IMR-90 (cell line): Measurements from ENCODE around the gene PPP1R3E. TPM values are rescaled to one million over a fixed set of nuclear protein-coding genes. Genes with fewer than 3 reads are reported as not detected.

Experiments
- ATAC-seq: fragments of 200-7000 bp; cut with Tn5 transposase; 2 replicates; pipeline ENCODE4 v1.9.1; 2020; ENCODE audit warnings: low read depth, mild to moderate bottlenecking, moderate library complexity
- BruUV-seq: library from RNA; stranded (reverse); fragments of 400-500 nt; replicated peaks from 2 replicates; lab custom pipeline; 2021; lab: Mats Ljungman, UMichigan
- CTCF ChIA-PET: fragments of 300-600 bp; formaldehyde crosslinking; extraction: SDS; loops from one replicate; lab custom pipeline; 2021; ENCODE audit warnings: antibody characterized with exemption; lab: Yijun Ruan, JAX
- POLR2A ChIA-PET: fragments of 300-600 bp; sonication (Branson Sonifier 250); formaldehyde crosslinking; loops from one replicate; lab custom pipeline; 2022; ENCODE audit warnings: antibody characterized with exemption; ENCODE audit not compliant: unreplicated experiment; lab: Charles Lee
- DNase-seq: peaks from one replicate; pipeline ENCODE4 v3.0.0; 2013
- H2AFZ ChIP-seq: replicated peaks from 2 replicates; pipeline ENCODE3; 2013; ENCODE audit warnings: low read length, mild to moderate bottlenecking; ENCODE audit not compliant: poor library complexity
- H2AK5ac ChIP-seq: 2 replicates; pipeline ENCODE4 v1.6.1; 2013; ENCODE audit warnings: low read depth, low read length, inconsistent platforms
- H2AK9ac ChIP-seq: replicated peaks from 2 replicates; pipeline ENCODE3; 2013; ENCODE audit warnings: mild to moderate bottlenecking, low read depth, low read length, moderate library complexity; ENCODE audit not compliant: poor library complexity
- H2BK120ac ChIP-seq: 2 replicates; pipeline ENCODE4 v1.6.1; 2013; ENCODE audit warnings: low read depth, low read length, inconsistent platforms
- H2BK15ac ChIP-seq: 3 replicates; pipeline ENCODE4 v1.6.1; 2013; ENCODE audit warnings: low read depth, low read length, inconsistent platforms
- H2BK20ac ChIP-seq: 2 replicates; pipeline ENCODE4 v1.6.1; 2013; ENCODE audit warnings: low read depth, mild to moderate bottlenecking, inconsistent platforms, low read length, moderate library complexity
- H2BK5ac ChIP-seq: 2 replicates; pipeline ENCODE4 v1.6.1; 2013; ENCODE audit warnings: mild to moderate bottlenecking, low read depth, low read length, inconsistent platforms; ENCODE audit not compliant: poor library complexity, severe bottlenecking
- H3K14ac ChIP-seq: replicated peaks from 2 replicates; pipeline ENCODE4 v1.6.1; 2013; ENCODE audit warnings: low read depth, low read length, inconsistent platforms
- H3K18ac ChIP-seq: 2 replicates; pipeline ENCODE4 v1.6.1; 2013; ENCODE audit warnings: low read depth, low read length, control low read depth
- H3K23ac ChIP-seq: 2 replicates; pipeline ENCODE4 v1.6.1; 2013; ENCODE audit warnings: low read depth, low read length, inconsistent platforms
- H3K27ac ChIP-seq: 2 replicates; pipeline ENCODE4 v1.5.1; 2013; ENCODE audit warnings: mild to moderate bottlenecking, control low read depth, low read length; ENCODE audit not compliant: insufficient read depth
- H3K27me3 ChIP-seq: 2 replicates; pipeline ENCODE4 v1.6.1; 2013; ENCODE audit warnings: low read length; ENCODE audit not compliant: control insufficient read depth, insufficient read depth
- H3K36me3 ChIP-seq: 2 replicates; pipeline ENCODE4 v1.6.1; 2013; ENCODE audit warnings: low read length, mixed read lengths; ENCODE audit not compliant: control insufficient read depth, insufficient read depth
- H3K4ac ChIP-seq: 2 replicates; pipeline ENCODE4 v1.6.1; 2013; ENCODE audit warnings: low read depth, low read length, inconsistent platforms
- H3K4me1 ChIP-seq: 2 replicates; pipeline ENCODE4 v1.6.1; 2013; ENCODE audit warnings: low read length, mixed read lengths; ENCODE audit not compliant: control insufficient read depth, insufficient read depth
- H3K4me2 ChIP-seq: 2 replicates; pipeline ENCODE4 v1.6.1; 2013; ENCODE audit warnings: low read depth, mild to moderate bottlenecking, control low read depth, low read length, moderate library complexity
- H3K4me3 ChIP-seq: 2 replicates; pipeline ENCODE4 v1.5.1; 2013; ENCODE audit warnings: low read depth, mild to moderate bottlenecking, control low read depth, low read length, moderate library complexity; ENCODE audit not compliant: insufficient read depth
- H3K56ac ChIP-seq: 2 replicates; pipeline ENCODE4 v1.6.1; 2013; ENCODE audit warnings: low read length, inconsistent platforms; ENCODE audit not compliant: insufficient read depth; ENCODE audit errors: extremely low read depth
- H3K79me1 ChIP-seq, 2 experiments: 2 replicates each; pipeline ENCODE4 v1.6.1; 2013; ENCODE audit warnings: low read length in 2 of 2, inconsistent platforms in 1 of 2, low read depth in 1 of 2
- H3K9ac ChIP-seq: 2 replicates; pipeline ENCODE4 v1.6.1; 2013; ENCODE audit warnings: low read depth, low read length, control low read depth
- H3K9me1 ChIP-seq: 2 replicates; pipeline ENCODE4 v1.6.1; 2013; ENCODE audit warnings: low read length, inconsistent platforms; ENCODE audit not compliant: insufficient read depth
- H3K9me3 ChIP-seq: 2 replicates; pipeline ENCODE4 v1.6.1; 2013; ENCODE audit warnings: low read length; ENCODE audit not compliant: control insufficient read depth, insufficient read depth
- H4K20me1 ChIP-seq: 2 replicates; pipeline ENCODE4 v1.6.1; 2013; ENCODE audit warnings: low read length, inconsistent platforms; ENCODE audit not compliant: insufficient read depth
- H4K5ac ChIP-seq: 2 replicates; pipeline ENCODE4 v1.6.1; 2013; ENCODE audit warnings: mild to moderate bottlenecking, low read depth, low read length, control low read depth
- H4K8ac ChIP-seq, 2 experiments: 2 replicates each; pipeline ENCODE4 v1.6.1; 2013; ENCODE audit warnings: low read depth in 2 of 2, low read length in 2 of 2, control low read depth in 1 of 2, inconsistent platforms in 1 of 2
- H4K91ac ChIP-seq: 2 replicates; pipeline ENCODE4 v1.6.1; 2013; ENCODE audit warnings: low read depth, low read length, inconsistent platforms; ENCODE audit not compliant: insufficient read depth
- BHLHE40 ChIP-seq: fragments of 150-350 bp; IDR thresholded peaks from 2 replicates; pipeline ENCODE4 v1.6.1; 2016; ENCODE audit warnings: mild to moderate bottlenecking, low read depth, low read length
- CHD1 ChIP-seq: IDR thresholded peaks from 2 replicates; pipeline ENCODE4 v1.6.1; 2012; ENCODE audit warnings: low read depth, low read length, improper control_type of control experiment
- CTCF ChIP-seq: conservative IDR thresholded peaks from 2 replicates; pipeline ENCODE4 v1.5.1; 2012; ENCODE audit warnings: mild to moderate bottlenecking, low read depth, low read length, improper control_type of control experiment
- ELK1 ChIP-seq: fragments of 150-350 bp; IDR thresholded peaks from 2 replicates; pipeline ENCODE4 v1.6.1; 2016; ENCODE audit warnings: low read depth, mild to moderate bottlenecking, low read length, moderate library complexity, borderline replicate concordance
- FOS ChIP-seq: fragments of 150-350 bp; IDR thresholded peaks from 2 replicates; pipeline ENCODE4 v1.6.1; 2016; ENCODE audit warnings: low read depth, low read length
- MAFK ChIP-seq: IDR thresholded peaks from 2 replicates; pipeline ENCODE4 v1.6.1; 2012; ENCODE audit warnings: low read depth, low read length, improper control_type of control experiment
- MAZ ChIP-seq: IDR thresholded peaks from 2 replicates; pipeline ENCODE4 v1.6.1; 2012; ENCODE audit warnings: low read depth, mild to moderate bottlenecking, low read length, improper control_type of control experiment, moderate library complexity, borderline replicate concordance
- MXI1 ChIP-seq: IDR thresholded peaks from 2 replicates; pipeline ENCODE4 v1.6.1; 2012; ENCODE audit warnings: low read depth, mild to moderate bottlenecking, low read length, moderate library complexity, borderline replicate concordance
- RCOR1 ChIP-seq: IDR thresholded peaks from 2 replicates; pipeline ENCODE4 v1.6.1; 2012; ENCODE audit warnings: mild to moderate bottlenecking, low read length, improper control_type of control experiment; ENCODE audit not compliant: insufficient replicate concordance
- RFX5 ChIP-seq: IDR thresholded peaks from 2 replicates; pipeline ENCODE4 v1.8.0; 2012; ENCODE audit warnings: low read depth, mild to moderate bottlenecking, low read length, moderate library complexity
- SMC3 ChIP-seq: fragments of 150-350 bp; IDR thresholded peaks from 2 replicates; pipeline ENCODE4 v1.6.1; 2016; ENCODE audit warnings: low read depth, mild to moderate bottlenecking, antibody characterized with exemption, low read length, moderate library complexity
- USF2 ChIP-seq: fragments of 150-350 bp; IDR thresholded peaks from 2 replicates; pipeline ENCODE4 v1.6.1; 2017; ENCODE audit warnings: mild to moderate bottlenecking, antibody characterized with exemption, low read length, low read depth
- WGBS, 2 experiments: methylation state at CpG; one replicate each; pipeline versions ENCODE4 v1.1.5 to v1.1.7; 2013; ENCODE audit warnings: missing lambda C conversion rate in 2 of 2; ENCODE audit not compliant: insufficient read length in 1 of 2; ENCODE audit errors: extremely low coverage in 2 of 2; 5-methylcytosine and 5-hydroxymethylcytosine counted together
- dilution Hi-C: fragments of 300-500 bp; cut with HindIII; formaldehyde crosslinking; loops from one replicate; pipeline ENCODE4 v1.14.3; 2018; ENCODE audit warnings: low sequenced_read_pairs; ENCODE audit not compliant: unreplicated experiment
- in situ Hi-C: fragments of 300-500 bp; cut with MboI; formaldehyde crosslinking; loops from 3 replicates; pipeline ENCODE4 v1.14.3; 2019; ENCODE audit warnings: low sequenced_read_pairs, inconsistent platforms, mixed read lengths
- intact Hi-C: fragments of 100-400 bp; cut with micrococcal nuclease; formaldehyde crosslinking; loops from 2 replicates; pipeline ENCODE4 v1.10.0; 2022
- polyA plus RNA-seq, 3 experiments: library from polyadenylated mRNA; depleted of rRNA; stranded (reverse); fragments of >200 nt; gene quantifications; 2 replicates each; pipeline ENCODE4 v1.2.3, GENCODE V29; 2012; ENCODE audit warnings: low replicate concordance in 1 of 3
- total RNA-seq: library from RNA; depleted of rRNA; stranded (reverse); fragments of >200 nt; gene quantifications from 2 replicates; pipeline ENCODE4 v1.2.3, GENCODE V29; 2012

The PPP1R3E gene
- total and polyA plus RNA-seq, 2 of the 4 experiments (the other 2 are of a cell fraction), result 1.3 to 3.5 TPM

- Histone ChIP-seq H3K23ac (no peak overlapping the region), H4K91ac (no peak overlapping the region), H2BK120ac (no peak overlapping the region), H2BK15ac (no peak overlapping the region), H4K20me1 (no peaks in the 10 kb centered on the region; the same call in 1 of the 2 replicates), H3K18ac (no peak overlapping the region), H3K36me3 (peaks cover 10% of the 10 kb centered on the region), H3K56ac (no peak overlapping the region), H3K14ac (no peak overlapping the region), H3K4me2 (no peak overlapping the region), H3K9me3 (no peaks in the 10 kb centered on the region), H3K4me3 (no peak overlapping the region), H3K79me1 (peaks cover 0 to 7% of the 10 kb centered on the region in 2 experiments; a peak in 3 of 4 replicates), H2BK20ac (no peak overlapping the region), H3K9ac (no peak overlapping the region), H3K9me1 (no peaks in the 10 kb centered on the region), H2BK5ac (no peak overlapping the region), H4K5ac (no peak overlapping the region), H2AFZ (no peak overlapping the region), H3K27me3 (peaks cover 2% of the 10 kb centered on the region; the same call in 1 of the 2 replicates), H4K8ac (no peak overlapping the region), H2AK9ac (no peak overlapping the region), H3K4ac (no peak overlapping the region), H2AK5ac (no peak overlapping the region), H3K4me1 (peaks cover 3% of the 10 kb centered on the region; the same call in 1 of the 2 replicates), H3K27ac (no peak overlapping the region)
- intact Hi-C loops, result no loop called here
- CTCF ChIA-PET, result interaction anchor here (0.5 kb wide), 1 partner anchor 10 kb away, joined by 3 read pairs; no protein-coding TSS in a partner anchor
- in situ Hi-C loops, result no loop called here
- 100% methylated on average over 5 of the region's 19 CpGs; no CpG with 5 or more reads in 1 of the 2 experiments for WGBS, 2 experiments
- ATAC-seq (no peak), DNase-seq (no peak)
- TF ChIP-seq FOS (no peak), USF2 (no peak), RFX5 (no peak), CHD1 (no peak), MAZ (no peak), SMC3 (no peak), MXI1 (no peak), MAFK (no peak), BHLHE40 (no peak), CTCF (no peak), RCOR1 (no peak), ELK1 (no peak)
- POLR2A ChIA-PET, result no interaction called here
- BruUV-seq, result TSS peak; percentile 26
- dilution Hi-C loops, result no loop called here
Observed at GRCh38 chr14:23347406-23348296, 45.0 kb upstream of the PPP1R3E start.
